GM18526 (cell line): ENCODE data around the gene CACNA2D2.

Source experiments
- POLR2A ChIP-seq: IDR thresholded peaks from 3 replicates; pipeline ENCODE4 v1.6.1; 2011; ENCODE audit not compliant: insufficient read length; ENCODE audit errors: extremely low read depth

CACNA2D2 gene

DNA sequence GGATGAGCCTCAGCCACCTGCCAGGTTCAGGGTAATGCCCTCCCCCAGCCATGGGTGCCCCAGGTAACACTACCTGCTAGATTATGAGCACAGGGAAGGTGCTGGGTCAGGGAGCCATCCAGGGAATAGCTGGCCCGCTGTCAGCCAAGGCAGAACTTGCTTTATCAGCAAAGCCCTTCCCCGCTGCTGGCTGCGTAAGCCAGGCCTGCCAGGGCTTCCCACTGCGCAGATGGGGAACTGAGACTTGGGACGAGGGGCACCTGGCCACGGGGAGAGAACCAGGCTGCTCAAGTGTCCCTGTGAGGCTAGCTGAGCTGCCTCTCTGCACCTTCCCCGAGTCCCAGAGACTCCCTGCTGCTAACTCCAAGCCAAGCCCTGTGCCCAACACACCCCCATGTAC lies 45.4 kb downstream of the CACNA2D2 start:
- no peak for TF ChIP-seq POLR2A

GRCh38 chr3:50455161-50456018 lies 48.0 kb downstream of the CACNA2D2 start:
- no peak for TF ChIP-seq POLR2A

DNA sequence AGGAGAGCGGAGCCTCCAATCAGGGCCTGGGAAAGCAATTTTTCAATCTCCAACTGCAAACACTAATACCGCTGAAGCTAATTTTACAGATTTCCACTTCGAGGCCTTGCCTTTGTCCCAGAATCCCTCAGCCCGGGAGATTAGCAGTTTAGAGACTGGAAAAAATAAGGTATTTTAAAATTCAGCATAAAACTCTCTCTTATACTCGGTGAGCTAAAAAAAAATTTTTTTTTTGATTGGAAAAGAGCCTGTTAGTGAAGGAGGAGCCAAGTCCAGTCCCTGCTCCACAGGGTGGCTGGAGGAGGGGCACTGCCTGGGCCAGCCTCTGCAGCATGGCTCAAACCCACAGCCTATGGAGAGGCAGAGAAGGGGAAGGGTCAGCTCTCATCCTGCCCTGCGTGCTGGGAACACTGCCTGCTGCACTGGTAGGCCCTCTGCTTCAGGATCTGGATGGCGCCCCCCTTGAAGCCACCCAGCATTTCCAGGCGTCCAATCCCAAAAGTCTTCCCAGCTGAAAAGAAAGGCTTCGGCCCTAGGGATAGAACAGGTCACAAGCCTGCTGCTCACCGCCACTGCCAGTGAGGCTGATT lies 48.9 kb downstream of the CACNA2D2 start:
- TF ChIP-seq POLR2A, result no peak

DNA sequence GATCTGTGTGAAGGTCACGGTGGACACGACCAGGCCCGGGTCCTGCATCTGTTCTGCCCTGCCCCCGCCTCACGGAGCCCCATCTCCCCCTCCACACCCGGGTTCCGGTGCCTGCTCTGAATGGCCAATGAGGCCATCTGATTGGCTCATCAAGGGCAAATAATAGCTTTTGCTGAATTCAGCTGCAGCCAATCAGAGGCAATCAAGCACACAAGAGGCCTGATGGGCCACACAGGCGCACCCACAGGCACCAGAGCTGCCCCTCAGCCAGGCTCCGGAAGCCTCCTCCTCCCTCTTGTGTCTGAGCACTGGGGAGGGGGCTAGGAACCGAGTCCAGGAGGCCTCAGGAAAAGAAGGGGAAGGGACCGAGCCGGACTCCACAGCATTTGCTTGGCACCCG lies 49.5 kb downstream of the CACNA2D2 start:
- no peak for TF ChIP-seq POLR2A

- TF ChIP-seq POLR2A, result no peak
These were observed 53.1 kb downstream of the CACNA2D2 start for GRCh38 chr3:50450209-50450921.

DNA sequence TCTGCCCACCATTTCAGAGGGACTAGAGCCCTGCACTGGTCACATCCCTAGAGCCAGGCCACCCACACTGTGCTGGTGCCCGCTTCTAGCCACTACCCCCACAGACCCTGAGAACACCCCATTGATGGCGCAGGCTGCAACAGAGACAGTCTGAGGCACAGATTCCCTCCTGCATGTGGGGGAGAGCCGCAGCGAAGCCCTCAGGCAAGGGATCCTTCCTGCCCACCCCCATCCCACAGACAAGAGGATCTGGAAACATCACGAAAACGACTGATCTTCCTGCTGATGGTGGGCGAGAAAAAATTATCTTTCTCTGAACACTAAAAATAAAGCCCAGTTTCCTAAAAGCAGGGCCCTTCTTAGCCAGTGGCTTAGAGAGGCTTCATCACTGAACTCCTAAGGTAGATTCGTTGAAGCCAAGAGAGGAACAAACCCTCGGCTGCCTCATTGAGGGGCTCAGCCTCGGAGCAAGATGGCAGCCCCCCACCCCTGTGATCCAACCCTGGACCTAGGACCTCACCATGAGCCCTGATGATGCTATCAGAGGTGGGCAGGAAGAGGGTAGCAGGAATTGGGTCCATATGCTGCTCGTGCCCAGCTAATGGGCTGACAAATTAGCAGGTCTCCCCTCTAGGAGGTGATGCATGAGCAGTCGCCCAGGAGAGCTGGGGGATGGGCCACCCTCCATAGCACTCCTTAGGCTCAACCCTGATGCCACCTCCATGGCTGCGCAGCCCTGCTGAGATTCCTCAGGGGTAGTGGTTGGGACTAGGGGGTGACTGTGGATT lies 54.5 kb downstream of the CACNA2D2 start:
- TF ChIP-seq POLR2A, result no peak

GRCh38 chr3:50447290-50447840 lies 56.1 kb downstream of the CACNA2D2 start:
- TF ChIP-seq POLR2A, result no peak

GRCh38 chr3:50445919-50446318 lies 57.5 kb downstream of the CACNA2D2 start:
- no peak for TF ChIP-seq POLR2A

- no peak for TF ChIP-seq POLR2A
These were observed 58.7 kb downstream of the CACNA2D2 start for GRCh38 chr3:50444782-50445181.

- no peak for TF ChIP-seq POLR2A
These were observed 59.2 kb downstream of the CACNA2D2 start for GRCh38 chr3:50444213-50444612.

- TF ChIP-seq POLR2A, result no peak
These were observed 60.4 kb downstream of the CACNA2D2 start for GRCh38 chr3:50442945-50443579.

DNA sequence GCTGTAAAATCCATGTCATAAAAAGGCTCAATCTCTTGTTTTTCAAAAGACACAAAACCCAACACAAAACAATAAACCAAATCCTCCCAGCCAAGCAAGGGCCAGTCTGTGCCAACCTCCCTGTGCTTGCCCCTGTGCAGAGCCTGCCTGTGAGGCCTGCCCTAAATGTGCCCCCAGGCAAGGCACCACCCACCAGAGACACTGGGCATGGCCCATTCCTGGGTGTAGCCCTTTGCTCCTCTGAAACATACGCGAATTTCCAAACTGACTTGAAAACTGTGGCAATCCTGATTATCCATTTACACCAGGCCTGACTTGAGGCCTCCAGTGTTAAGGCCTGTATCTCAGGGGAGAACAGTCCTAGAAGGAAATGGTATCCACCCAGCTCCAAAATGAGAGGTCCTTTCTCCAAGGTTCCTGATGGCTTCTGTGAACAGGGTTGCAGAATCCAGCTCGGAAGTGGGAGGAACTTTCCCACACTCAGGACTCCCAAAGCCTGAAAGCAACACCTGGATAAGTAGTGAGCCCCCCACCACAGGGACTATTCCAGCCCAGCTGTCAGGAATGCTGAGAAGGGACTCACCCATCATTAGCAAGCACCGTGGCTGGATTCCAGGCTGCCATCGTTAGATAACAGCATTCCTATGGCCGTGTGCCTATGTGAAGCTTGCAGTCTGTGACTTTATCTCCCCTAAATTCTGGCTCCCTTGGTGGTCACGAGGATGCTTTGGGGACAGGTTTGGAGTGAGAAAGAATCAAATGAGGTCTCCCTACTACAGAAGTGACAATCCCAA lies 61.8 kb downstream of the CACNA2D2 start:
- TF ChIP-seq POLR2A, result no peak

DNA sequence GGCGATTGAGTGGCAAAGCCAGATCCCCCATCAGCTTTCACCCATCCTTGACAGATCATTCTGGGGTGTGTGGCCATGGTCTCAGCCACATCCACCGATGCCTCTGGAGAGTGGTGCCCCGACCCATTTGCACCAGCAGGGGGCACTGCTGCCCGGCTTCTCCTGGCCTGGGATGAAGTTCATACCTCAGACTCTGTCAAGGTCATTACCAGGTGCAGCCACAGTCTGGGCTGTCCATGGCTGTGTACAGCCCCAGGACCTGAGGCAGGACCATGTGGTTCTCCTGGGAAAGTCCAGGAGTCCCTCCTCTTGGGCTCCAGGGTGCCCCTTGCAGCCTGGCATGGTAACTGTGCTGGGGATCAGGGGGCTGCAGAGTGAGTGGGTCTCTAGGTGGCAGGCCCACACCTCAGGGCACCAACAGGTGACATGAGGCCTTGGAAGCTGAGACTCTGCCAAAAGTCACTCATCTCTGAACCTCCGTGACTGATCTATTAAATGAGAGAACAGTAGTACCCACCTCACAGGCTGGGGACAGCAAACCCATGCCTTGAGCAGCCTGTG lies 67.2 kb downstream of the CACNA2D2 start:
- no peak for TF ChIP-seq POLR2A
